ENCODE measurements around the gene ARHGAP42. TPM values are rescaled to one million over a fixed set of nuclear protein-coding genes. Genes with fewer than 3 reads are reported as not detected.

ARHGAP42 gene
- total and polyA plus RNA-seq, 2 of the 4 experiments (the other 2 are of a cell fraction) = 2.9 to 7.3 TPM

DNA sequence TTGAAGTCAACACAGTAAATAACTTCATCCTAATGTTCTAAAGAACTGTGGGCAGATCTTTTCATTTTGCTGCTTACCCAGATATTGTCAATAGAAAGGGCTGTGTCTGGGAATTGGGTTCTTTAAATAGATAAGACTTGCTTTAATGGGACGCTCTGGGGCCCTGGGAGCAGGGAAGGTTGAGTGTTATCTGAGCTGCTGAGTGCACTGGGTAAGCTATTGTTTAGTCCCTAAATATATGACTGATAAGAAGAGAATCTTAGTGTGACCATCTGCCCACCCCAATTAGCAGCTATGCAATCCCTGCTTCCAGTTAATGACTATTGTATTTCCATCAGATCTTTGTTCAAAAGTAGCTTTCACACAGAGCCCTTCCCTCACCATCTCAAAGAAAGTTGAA is 44.4 kb downstream of the ARHGAP42 start:
- Histone ChIP-seq H3K27ac (ENCODE audit: insufficient read depth, low read length) (no peak overlapping the region), H3K4me3 (ENCODE audit: insufficient read depth, low read depth, low read length) (no peak overlapping the region), H3K14ac (replicated peaks; ENCODE audit: low read depth, low read length) (no peak overlapping the region), H3K4ac (ENCODE audit: low read depth, low read length) (no peak overlapping the region), H2BK5ac (ENCODE audit: low read depth, low read length, poor library complexity, severe bottlenecking) (no peak overlapping the region), H2BK15ac (ENCODE audit: low read depth, low read length) (no peak overlapping the region), H2AK9ac (replicated peaks; ENCODE audit: low read depth, low read length, poor library complexity) (no peak overlapping the region), H2AK5ac (ENCODE audit: low read depth, low read length) (no peak overlapping the region), H3K18ac (ENCODE audit: low read depth, low read length) (no peak overlapping the region), H4K20me1 (ENCODE audit: insufficient read depth, low read length) (no peaks in the 10 kb centered on the region), H3K9me1 (ENCODE audit: insufficient read depth, low read length) (peaks cover 3% of the 10 kb centered on the region; the same call in 1 of the 2 replicates), H2BK20ac (ENCODE audit: low read depth, low read length) (no peak overlapping the region), H3K36me3 (ENCODE audit: control insufficient read depth, insufficient read depth, low read length) (no peaks in the 10 kb centered on the region), H3K4me1 (ENCODE audit: control insufficient read depth, insufficient read depth, low read length) (peaks cover 4% of the 10 kb centered on the region; the same call in 1 of the 2 replicates), H2AFZ (replicated peaks; ENCODE audit: low read length, poor library complexity) (no peak overlapping the region), H4K5ac (ENCODE audit: low read depth, low read length) (no peak overlapping the region), H2BK120ac (ENCODE audit: low read depth, low read length) (no peak overlapping the region), H3K4me2 (ENCODE audit: low read depth, low read length) (no peak overlapping the region), H4K91ac (ENCODE audit: insufficient read depth, low read depth, low read length) (no peak overlapping the region), H3K56ac (ENCODE audit: extremely low read depth, insufficient read depth, low read length) (no peak overlapping the region), H3K9ac (ENCODE audit: low read depth, low read length) (no peak overlapping the region), H3K9me3 (ENCODE audit: control insufficient read depth, insufficient read depth, low read length) (no peaks in the 10 kb centered on the region), H3K23ac (ENCODE audit: low read depth, low read length) (no peak overlapping the region), H3K79me1 (ENCODE audit: low read depth in 1 of 2, low read length in 2 of 2) (peaks cover 7 to 33% of the 10 kb centered on the region in 2 experiments), H4K8ac (ENCODE audit: low read depth in 2 of 2, low read length in 2 of 2) (no peak overlapping the region), H3K27me3 (ENCODE audit: control insufficient read depth, insufficient read depth, low read length) (no peaks in the 10 kb centered on the region)
- DNase-seq = no peak
- TF ChIP-seq USF2 (IDR thresholded peaks at IDR 0.05; ENCODE audit: low read depth, low read length) = no peak
- TF ChIP-seq NFE2L2 (IDR thresholded peaks at IDR 0.05; ENCODE audit: low read depth, low read length) = no peak
- TF ChIP-seq MXI1 (IDR thresholded peaks at IDR 0.05; ENCODE audit: borderline replicate concordance, low read depth, low read length) = no peak
- TF ChIP-seq POLR2A (IDR thresholded peaks at IDR 0.05; ENCODE audit: low read depth, low read length) = no peak
- TF ChIP-seq CHD1 (IDR thresholded peaks at IDR 0.05; ENCODE audit: low read depth, low read length) = no peak
- TF ChIP-seq, protein P1, sequence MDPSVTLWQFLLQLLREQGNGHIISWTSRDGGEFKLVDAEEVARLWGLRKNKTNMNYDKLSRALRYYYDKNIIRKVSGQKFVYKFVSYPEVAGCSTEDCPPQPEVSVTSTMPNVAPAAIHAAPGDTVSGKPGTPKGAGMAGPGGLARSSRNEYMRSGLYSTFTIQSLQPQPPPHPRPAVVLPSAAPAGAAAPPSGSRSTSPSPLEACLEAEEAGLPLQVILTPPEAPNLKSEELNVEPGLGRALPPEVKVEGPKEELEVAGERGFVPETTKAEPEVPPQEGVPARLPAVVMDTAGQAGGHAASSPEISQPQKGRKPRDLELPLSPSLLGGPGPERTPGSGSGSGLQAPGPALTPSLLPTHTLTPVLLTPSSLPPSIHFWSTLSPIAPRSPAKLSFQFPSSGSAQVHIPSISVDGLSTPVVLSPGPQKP (IDR thresholded peaks at IDR 0.05; ENCODE audit: borderline replicate concordance, low read depth, low read length) = no peak
- no peak for TF ChIP-seq FOS (IDR thresholded peaks at IDR 0.05; ENCODE audit: low read depth, low read length)
- no peak for TF ChIP-seq CTCF (conservative IDR thresholded peaks at IDR 0.05; ENCODE audit: low read depth, low read length)
- no peak for TF ChIP-seq RFX5 (IDR thresholded peaks at IDR 0.05; ENCODE audit: low read depth, low read length)
- no peak for TF ChIP-seq SMC3 (IDR thresholded peaks at IDR 0.05; ENCODE audit: low read depth, low read length)
- no peak for TF ChIP-seq MAZ (IDR thresholded peaks at IDR 0.05; ENCODE audit: borderline replicate concordance, low read depth, low read length)
- no peak for TF ChIP-seq RAD21 (IDR thresholded peaks at IDR 0.05; ENCODE audit: low read length)
- no peak for TF ChIP-seq CEBPB (IDR thresholded peaks at IDR 0.05; ENCODE audit: low read depth, low read length)
- WGBS, 2 experiments (ENCODE audit: extremely low coverage in 2 of 2, insufficient read length in 1 of 2) = no CpG with 5 or more reads among the region's 1 CpG
- in situ Hi-C loops (cut with MboI; ENCODE audit: low sequenced_read_pairs) (no loop called here), dilution Hi-C loops (cut with HindIII; ENCODE audit: low sequenced_read_pairs, unreplicated experiment) (no loop called here), intact Hi-C loops (cut with micrococcal nuclease) (no loop called here)
- POLR2A ChIA-PET (ENCODE audit: unreplicated experiment) = no interaction called here
- ATAC-seq (ENCODE audit: low read depth) = no peak
- no TSS peak for BruUV-seq (replicated peaks)
- CTCF ChIA-PET = interaction anchor here (0.9 kb wide), 1 partner anchor 44 kb away, joined by 3 read pairs; the partner anchor contains the start of gene ARHGAP42

All from IMR-90 (cell line).